A673 (cell line): ENCODE results near the gene EGLN2. TPM values are rescaled to one million over a fixed set of nuclear protein-coding genes. Genes with fewer than 3 reads are reported as not detected.

Experiments used
- BruUV-seq: library from RNA; stranded (reverse); fragments of 400-500 nt; replicated peaks from 2 replicates; lab custom pipeline; 2021; lab: Mats Ljungman, UMichigan
- CTCF ChIA-PET: fragments of 300-600 bp; sonication (Branson Sonifier 250); formaldehyde crosslinking; loops from one replicate; lab custom pipeline; 2022; ENCODE audit warnings: antibody characterized with exemption; lab: Charles Lee
- POLR2A ChIA-PET: fragments of 300-600 bp; sonication (Branson Sonifier 250); formaldehyde crosslinking; loops from one replicate; lab custom pipeline; 2022; ENCODE audit warnings: antibody characterized with exemption; ENCODE audit not compliant: low non-redundant PET; lab: Charles Lee
- DNase-seq: peaks from one replicate; pipeline ENCODE4 v3.0.0-alpha.2; 2015; ENCODE audit warnings: low spot score
- H3K27ac ChIP-seq: fragments of 200-600 bp; sonication (generic); 2 replicates; pipeline ENCODE4 v1.5.1; 2016; ENCODE audit warnings: mixed run types, low read depth, mild to moderate bottlenecking, mixed read lengths, antibody characterized with exemption, low read length; ENCODE audit not compliant: poor library complexity, severe bottlenecking
- H3K27me3 ChIP-seq: fragments of 200-600 bp; sonication (generic); replicated peaks from 2 replicates; pipeline ENCODE4 v1.6.1; 2017; ENCODE audit warnings: mixed run types, low read depth, mild to moderate bottlenecking, mixed read lengths, antibody characterized with exemption, low read length; ENCODE audit not compliant: insufficient read depth, poor library complexity
- H3K36me3 ChIP-seq: fragments of 200-600 bp; sonication (generic); 2 replicates; pipeline ENCODE4 v1.6.1; 2016; ENCODE audit warnings: mixed run types, mild to moderate bottlenecking, mixed read lengths, antibody characterized with exemption, low read length; ENCODE audit not compliant: insufficient read depth, poor library complexity, severe bottlenecking
- H3K4me1 ChIP-seq: fragments of 200-600 bp; sonication (generic); 2 replicates; pipeline ENCODE4 v1.6.1; 2017; ENCODE audit warnings: mixed run types, mild to moderate bottlenecking, mixed read lengths, antibody characterized with exemption, low read length; ENCODE audit not compliant: insufficient read depth, poor library complexity, severe bottlenecking
- H3K4me3 ChIP-seq: fragments of 200-600 bp; sonication (generic); 2 replicates; pipeline ENCODE4 v1.5.1; 2016; ENCODE audit warnings: low read depth, mixed run types, mild to moderate bottlenecking, mixed read lengths, low read length; ENCODE audit not compliant: poor library complexity, severe bottlenecking
- H3K9me3 ChIP-seq: fragments of 200-600 bp; sonication (generic); 2 replicates; pipeline ENCODE4 v1.6.1; 2016; ENCODE audit warnings: mixed run types, low read depth, mild to moderate bottlenecking, mixed read lengths, antibody characterized with exemption, low read length; ENCODE audit not compliant: poor library complexity, severe bottlenecking
- CTCF ChIP-seq: fragments of 300-800, 200-600 bp; sonication (generic); conservative IDR thresholded peaks from 2 replicates; pipeline ENCODE4 v1.5.1; 2017; ENCODE audit warnings: low read depth, mild to moderate bottlenecking, antibody characterized with exemption, low read length, moderate library complexity, mixed read lengths
- EZH2 ChIP-seq: fragments of 200-600 bp; sonication (generic); IDR thresholded peaks from 2 replicates; pipeline ENCODE4 v1.6.1; 2017; ENCODE audit warnings: borderline replicate concordance, low read depth, mild to moderate bottlenecking, mixed read lengths, antibody characterized with exemption, low read length; ENCODE audit not compliant: poor library complexity, severe bottlenecking
- intact Hi-C: fragments of 100-400 bp; cut with micrococcal nuclease; formaldehyde crosslinking; loops from one replicate; pipeline ENCODE4 v1.10.0; 2022; ENCODE audit not compliant: unreplicated experiment
- total RNA-seq: library from RNA; stranded (reverse); gene quantifications from 2 replicates; pipeline ENCODE4 v1.2.3, GENCODE V29; 2021

EGLN2 gene
- total RNA-seq, 1 experiment from 2014 or later: 113 TPM

- CTCF ChIA-PET: interaction anchor here (0.8 kb wide), 1 partner anchor 8 kb away, joined by 5 read pairs; no protein-coding TSS in a partner anchor
- peak overlapping the region; percentile 6 for H3K27ac ChIP-seq
- no TSS peak for BruUV-seq
- H3K27me3 ChIP-seq: no peaks in the 10 kb centered on the region
- no peaks in the 10 kb centered on the region for H3K9me3 ChIP-seq
- no peak for DNase-seq
- intact Hi-C loops: no loop called here
- H3K4me1 ChIP-seq: peaks cover 7% of the 10 kb centered on the region
- no peak for TF ChIP-seq EZH2
- TF ChIP-seq CTCF: no peak
- POLR2A ChIA-PET: interaction anchor here (0.6 kb wide), 2 partner anchors 15 to 535 kb away, joined by 5 to 9 read pairs; no protein-coding TSS in a partner anchor
- H3K36me3 ChIP-seq: peaks cover 43% of the 10 kb centered on the region
- H3K4me3 ChIP-seq: no peak overlapping the region
Observed at GRCh38 chr19:40754611-40755247, 44.3 kb upstream of the EGLN2 start.

GRCh38 chr19:40755248-40755624, 43.8 kb upstream of the EGLN2 start:
- peaks cover 48% of the 10 kb centered on the region for H3K36me3 ChIP-seq
- H3K9me3 ChIP-seq: no peaks in the 10 kb centered on the region
- TF ChIP-seq EZH2 (no peak), CTCF (no peak)
- no TSS peak for BruUV-seq
- peaks cover 3% of the 10 kb centered on the region for H3K4me1 ChIP-seq
- DNase-seq: no peak
- intact Hi-C loops: no loop called here
- no peak overlapping the region for H3K27ac ChIP-seq
- POLR2A ChIA-PET: interaction anchor here (0.6 kb wide), 2 partner anchors 15 to 534 kb away, joined by 5 to 9 read pairs; no protein-coding TSS in a partner anchor
- CTCF ChIA-PET: interaction anchor here (0.8 kb wide), 1 partner anchor 8 kb away, joined by 5 read pairs; no protein-coding TSS in a partner anchor
- no peaks in the 10 kb centered on the region for H3K27me3 ChIP-seq
- H3K4me3 ChIP-seq: no peak overlapping the region

GRCh38 chr19:40755791-40756190, 43.2 kb upstream of the EGLN2 start:
- Histone ChIP-seq H3K4me1 (peaks cover 3% of the 10 kb centered on the region), H3K4me3 (no peak overlapping the region), H3K27ac (no peak overlapping the region), H3K36me3 (peaks cover 54% of the 10 kb centered on the region), H3K9me3 (no peaks in the 10 kb centered on the region), H3K27me3 (no peaks in the 10 kb centered on the region)
- DNase-seq: no peak
- ChIA-PET CTCF (no interaction called here), POLR2A (interaction anchor here (0.8 kb wide), 1 partner anchor 22 kb away, joined by 3 read pairs; the partner anchor contains the start of gene RAB4B)
- BruUV-seq: no TSS peak
- TF ChIP-seq EZH2 (no peak), CTCF (no peak)
- intact Hi-C loops: no loop called here
